Natural killer cell (primary cell): ENCODE data around the gene ROPN1B. TPM values are rescaled to one million over a fixed set of nuclear protein-coding genes. Genes with fewer than 3 reads are reported as not detected.
A peak's percentile ranks its signal among the peaks of the same experiment; 100 is the strongest.

Source experiments
- ATAC-seq, 3 donors: fragments of 150-1000 bp in 2 of 3; fragments of 200-7000 bp in 1 of 3; cut with Tn5 transposase; 1 replicate in 1 of 3; 2 replicates in 2 of 3; pipeline ENCODE4 v1.10.0; 2021; ENCODE audit warnings: mild to moderate bottlenecking in 2 of 3, moderate library complexity in 2 of 3
- DNase-seq, 2 donors: peaks; one replicate each; pipeline versions ENCODE4 v3.0.0 to v3.0.0-alpha.2; 2013 to 2021; ENCODE audit warnings: mixed read lengths in 1 of 2
- H3K27ac ChIP-seq: one replicate; pipeline ENCODE4 v1.5.1; 2013; ENCODE audit warnings: mild to moderate bottlenecking, low read length
- H3K27me3 ChIP-seq: one replicate; pipeline ENCODE4 v1.6.1; 2013; ENCODE audit warnings: low read length; ENCODE audit not compliant: control insufficient read depth, insufficient read depth
- H3K36me3 ChIP-seq: one replicate; pipeline ENCODE4 v1.6.1; 2013; ENCODE audit warnings: low read length; ENCODE audit not compliant: control insufficient read depth, insufficient read depth
- H3K4me1 ChIP-seq: one replicate; pipeline ENCODE4 v1.6.1; 2013; ENCODE audit warnings: low read length; ENCODE audit not compliant: control insufficient read depth, insufficient read depth
- H3K4me3 ChIP-seq: one replicate; pipeline ENCODE4 v1.5.1; 2013; ENCODE audit warnings: low read length
- H3K9me3 ChIP-seq: one replicate; pipeline ENCODE4 v1.6.1; 2013; ENCODE audit warnings: low read length; ENCODE audit not compliant: control insufficient read depth, insufficient read depth
- H3K27ac Mint-ChIP-seq, 2 donors: one replicate each; pipeline ENCODE4 v1.8.0; 2022; ENCODE audit warnings: mild to moderate bottlenecking in 2 of 2, mixed read lengths in 2 of 2, moderate library complexity in 1 of 2
- H3K27me3 Mint-ChIP-seq, 2 donors: one replicate each; pipeline ENCODE4 v1.8.0; 2022; ENCODE audit warnings: low read depth in 2 of 2, mixed read lengths in 2 of 2
- H3K36me3 Mint-ChIP-seq: one replicate; pipeline ENCODE4 v1.8.0; 2022; ENCODE audit warnings: mixed read lengths
- H3K4me1 Mint-ChIP-seq, 2 donors: one replicate each; pipeline ENCODE4 v1.8.0; 2022; ENCODE audit warnings: mixed read lengths in 2 of 2
- H3K4me3 Mint-ChIP-seq: one replicate; pipeline ENCODE4 v1.8.0; 2022; ENCODE audit warnings: mild to moderate bottlenecking, moderate library complexity, mixed read lengths
- H3K9me3 Mint-ChIP-seq, 2 donors: one replicate each; pipeline ENCODE4 v1.8.0; 2022; ENCODE audit warnings: mixed read lengths in 2 of 2
- WGBS: methylation state at CpG from one replicate; pipeline ENCODE4 v1.1.7; 2013; ENCODE audit warnings: missing lambda C conversion rate; ENCODE audit not compliant: insufficient coverage; 5-methylcytosine and 5-hydroxymethylcytosine counted together
- intact Hi-C: fragments of 100-400 bp; cut with micrococcal nuclease; formaldehyde crosslinking; loops from one replicate; pipeline ENCODE4 v1.14.2; 2022
- total RNA-seq, 4 donors: library from RNA; stranded (reverse); fragments of 120-200 nt in 1 of 4; gene quantifications; one replicate each; pipeline versions ENCODE4 v1.2.3 to v1.2.4, GENCODE V29; 2013 to 2022
- TF ChIP-seq, protein P1 (sequence below): fragments of 200-600 bp; IDR thresholded peaks from one replicate; pipeline ENCODE4 v1.8.0; 2022; ENCODE audit warnings: antibody characterized with exemption

The ROPN1B gene
- total RNA-seq, 3 donors from 2014 or later (not counting 1 experiment from before 2014, with no cell fraction given): not detected

DNA sequence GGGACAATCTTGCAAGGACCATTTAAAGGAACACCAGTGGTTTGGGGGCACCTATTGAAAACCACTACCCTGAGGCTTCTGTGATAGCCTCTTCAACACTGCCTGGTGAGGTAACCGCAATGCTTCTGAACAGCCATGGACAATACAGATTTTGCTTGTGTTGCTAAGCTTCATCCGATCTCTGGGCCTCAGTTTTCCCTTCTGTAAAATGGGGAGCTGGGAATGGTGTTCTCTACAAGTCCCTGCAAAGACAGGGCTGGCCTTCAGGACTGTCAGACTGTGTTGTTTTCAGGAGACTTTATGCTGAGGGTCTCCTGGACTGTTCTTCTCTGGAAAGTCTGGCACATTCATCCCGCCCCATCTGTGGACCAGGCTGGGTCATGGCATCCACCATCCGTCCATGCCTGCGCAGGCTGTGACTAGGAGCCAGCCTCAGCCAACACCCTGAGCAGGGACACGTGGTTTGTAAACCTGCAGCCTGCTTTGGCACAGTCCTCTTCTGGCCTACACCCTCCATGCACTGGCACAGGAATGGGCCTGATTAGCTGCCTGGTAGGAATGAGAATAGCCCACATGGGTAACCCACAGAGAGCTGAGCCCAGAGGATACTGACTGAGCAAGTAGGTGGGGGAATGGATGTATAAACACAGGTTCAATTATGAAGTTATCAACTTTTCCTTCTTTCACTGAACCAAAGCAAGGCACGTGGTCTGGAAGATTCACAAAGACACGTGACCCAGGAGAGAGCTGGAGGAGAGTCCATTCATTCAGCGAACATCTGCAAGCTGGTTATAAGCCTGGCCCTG, 55.3 kb downstream of the ROPN1B start:
- peaks cover 11% of the 10 kb centered on the region for H3K36me3 Mint-ChIP-seq
- no peaks in the 10 kb centered on the region for H3K27me3 Mint-ChIP-seq
- H3K36me3 ChIP-seq: no peaks in the 10 kb centered on the region
- no peak overlapping the region for H3K4me3 Mint-ChIP-seq
- ATAC-seq (no peak), DNase-seq (no peak)
- H3K27me3 ChIP-seq: no peaks in the 10 kb centered on the region
- H3K4me1 Mint-ChIP-seq: peaks cover 16 to 25% of the 10 kb centered on the region in 2 donors
- H3K9me3 Mint-ChIP-seq: peaks cover 2 to 4% of the 10 kb centered on the region in 2 donors
- H3K27ac ChIP-seq: no peak overlapping the region
- intact Hi-C loops: no loop called here
- H3K9me3 ChIP-seq: peaks cover 9% of the 10 kb centered on the region
- H3K27ac Mint-ChIP-seq: peak overlapping the region in 1 of 2 donors; percentile 75
- H3K4me3 ChIP-seq: no peak overlapping the region
- H3K4me1 ChIP-seq: peaks cover 17% of the 10 kb centered on the region
- 94% methylated on average over 9 of the region's 9 CpGs for WGBS
- TF ChIP-seq, protein P1, sequence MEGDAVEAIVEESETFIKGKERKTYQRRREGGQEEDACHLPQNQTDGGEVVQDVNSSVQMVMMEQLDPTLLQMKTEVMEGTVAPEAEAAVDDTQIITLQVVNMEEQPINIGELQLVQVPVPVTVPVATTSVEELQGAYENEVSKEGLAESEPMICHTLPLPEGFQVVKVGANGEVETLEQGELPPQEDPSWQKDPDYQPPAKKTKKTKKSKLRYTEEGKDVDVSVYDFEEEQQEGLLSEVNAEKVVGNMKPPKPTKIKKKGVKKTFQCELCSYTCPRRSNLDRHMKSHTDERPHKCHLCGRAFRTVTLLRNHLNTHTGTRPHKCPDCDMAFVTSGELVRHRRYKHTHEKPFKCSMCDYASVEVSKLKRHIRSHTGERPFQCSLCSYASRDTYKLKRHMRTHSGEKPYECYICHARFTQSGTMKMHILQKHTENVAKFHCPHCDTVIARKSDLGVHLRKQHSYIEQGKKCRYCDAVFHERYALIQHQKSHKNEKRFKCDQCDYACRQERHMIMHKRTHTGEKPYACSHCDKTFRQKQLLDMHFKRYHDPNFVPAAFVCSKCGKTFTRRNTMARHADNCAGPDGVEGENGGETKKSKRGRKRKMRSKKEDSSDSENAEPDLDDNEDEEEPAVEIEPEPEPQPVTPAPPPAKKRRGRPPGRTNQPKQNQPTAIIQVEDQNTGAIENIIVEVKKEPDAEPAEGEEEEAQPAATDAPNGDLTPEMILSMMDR: no peak

DNA sequence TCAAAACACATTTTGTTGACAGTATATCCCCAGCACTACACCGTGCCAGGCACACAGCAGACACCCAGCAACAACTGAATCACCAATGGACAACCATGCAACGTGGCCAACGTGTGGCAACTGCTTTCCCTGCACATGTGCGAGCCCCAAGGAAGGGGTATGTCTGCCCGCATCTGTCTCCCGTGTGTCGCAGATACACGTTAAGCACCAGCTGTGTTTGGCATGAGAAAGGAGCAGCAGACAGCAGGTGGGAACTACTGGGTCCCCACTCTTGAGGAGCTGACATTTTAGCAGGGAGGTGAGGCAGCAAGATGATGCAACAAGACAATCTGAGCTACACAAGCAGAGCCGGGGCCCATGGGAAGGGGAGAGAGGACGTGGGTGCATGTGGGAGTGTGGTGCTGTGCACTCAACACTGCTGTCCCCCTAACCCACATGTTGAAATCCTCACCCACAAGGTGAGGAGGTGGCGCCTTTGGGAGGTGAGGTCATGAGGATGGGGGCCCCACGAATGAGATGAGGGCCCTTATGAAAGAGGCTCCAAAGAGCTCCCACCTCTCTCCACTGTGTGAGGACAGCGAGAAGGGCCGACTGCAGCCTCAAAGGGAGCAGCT, 56.2 kb downstream of the ROPN1B start:
- Histone ChIP-seq H3K4me3 (no peak overlapping the region), H3K4me1 (peaks cover 17% of the 10 kb centered on the region), H3K9me3 (peaks cover 9% of the 10 kb centered on the region), H3K36me3 (no peaks in the 10 kb centered on the region), H3K27me3 (no peaks in the 10 kb centered on the region), H3K27ac (no peak overlapping the region)
- H3K27me3 Mint-ChIP-seq: no peaks in the 10 kb centered on the region
- DNase-seq (no peak), ATAC-seq (no peak)
- peaks cover 2 to 4% of the 10 kb centered on the region in 2 donors for H3K9me3 Mint-ChIP-seq
- H3K27ac Mint-ChIP-seq: peak overlapping the region; percentile 62 to 75
- peaks cover 16 to 25% of the 10 kb centered on the region in 2 donors for H3K4me1 Mint-ChIP-seq
- TF ChIP-seq, protein P1: no peak
- H3K4me3 Mint-ChIP-seq: no peak overlapping the region
- intact Hi-C loops: no loop called here
- H3K36me3 Mint-ChIP-seq: peaks cover 11% of the 10 kb centered on the region
- 90% methylated on average over 11 of the region's 14 CpGs for WGBS

DNA sequence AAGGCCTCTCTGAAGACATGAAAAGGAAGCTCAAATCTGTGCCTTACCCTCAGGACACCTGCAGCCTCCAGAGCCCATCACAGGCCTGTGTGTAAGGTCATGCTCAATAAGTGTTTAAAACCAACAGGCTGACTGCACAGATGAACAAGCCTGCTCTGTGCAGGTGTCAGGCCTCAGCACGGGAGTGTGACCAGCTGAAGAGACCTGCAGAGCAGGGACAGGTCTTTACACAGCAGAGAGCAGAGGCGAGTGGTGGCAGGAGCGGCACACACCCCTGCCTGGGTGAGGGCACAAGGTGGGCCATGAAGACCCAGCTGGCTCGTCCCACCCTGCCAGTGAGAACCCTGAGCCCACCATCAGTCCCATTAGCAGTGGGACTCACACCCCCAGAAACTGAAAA, 56.9 kb downstream of the ROPN1B start:
- Mint-ChIP-seq H3K27me3 (no peaks in the 10 kb centered on the region), H3K27ac (peak overlapping the region; percentile 62 to 75), H3K4me1 (peaks cover 16 to 25% of the 10 kb centered on the region in 2 donors), H3K36me3 (peaks cover 11% of the 10 kb centered on the region), H3K4me3 (no peak overlapping the region), H3K9me3 (peaks cover 2 to 4% of the 10 kb centered on the region in 2 donors)
- intact Hi-C loops: no loop called here
- ATAC-seq: peak in 1 of 3 donors; percentile 47
- TF ChIP-seq, protein P1: no peak
- H3K9me3 ChIP-seq: peaks cover 9% of the 10 kb centered on the region
- H3K4me3 ChIP-seq: no peak overlapping the region
- no peak for DNase-seq
- H3K4me1 ChIP-seq: peaks cover 17% of the 10 kb centered on the region
- no peak overlapping the region for H3K27ac ChIP-seq
- no peaks in the 10 kb centered on the region for H3K36me3 ChIP-seq
- 75% methylated on average over 4 of the region's 4 CpGs for WGBS
- no peaks in the 10 kb centered on the region for H3K27me3 ChIP-seq
